GM10266 (cell line): ENCODE measurements around the gene HMGN5.

Source experiments
- DNase-seq: peaks from one replicate; pipeline ENCODE4 v3.0.0; 2012; ENCODE audit errors: extremely low spot score
- CTCF ChIP-seq: IDR thresholded peaks from 2 replicates; pipeline ENCODE4 v1.5.1; 2012; ENCODE audit warnings: mild to moderate bottlenecking, low read depth; ENCODE audit not compliant: control insufficient read depth, insufficient read depth; ENCODE audit errors: missing control alignments

HMGN5 gene

GRCh38 chrX:81121513-81122363, 80.0 kb downstream of the HMGN5 start:
- no peak for TF ChIP-seq CTCF

GRCh38 chrX:81120936-81121371, 80.8 kb downstream of the HMGN5 start:
- DNase-seq: peak; percentile 6
- TF ChIP-seq CTCF: peak; percentile 69

More at GRCh38 chrX:81121513-81122363, 80.0 kb downstream of the HMGN5 start:
- DNase-seq: peak; percentile 76

GRCh38 chrX:81120258-81120935, 81.3 kb downstream of the HMGN5 start:
- no peak for TF ChIP-seq CTCF
- no peak for DNase-seq

- DNase-seq: no peak
- TF ChIP-seq CTCF: no peak
Observed at GRCh38 chrX:81114757-81115156, 87.0 kb downstream of the HMGN5 start.

- no peak for TF ChIP-seq CTCF
- no peak for DNase-seq
Observed at GRCh38 chrX:81110286-81110685, 91.4 kb downstream of the HMGN5 start.

- DNase-seq: no peak
- no peak for TF ChIP-seq CTCF
Observed at GRCh38 chrX:81082649-81083048, 119.1 kb downstream of the HMGN5 start.
